Left ventricle myocardium superior (tissue), 1 donor: ENCODE data around the gene BID. TPM values are rescaled to one million over a fixed set of nuclear protein-coding genes. Genes with fewer than 3 reads are reported as not detected.
A peak's percentile ranks its signal among the peaks of the same experiment; 100 is the strongest.

Experiments
- ATAC-seq: fragments of 200-7000 bp; cut with Tn5 transposase; one replicate; pipeline ENCODE4 v1.9.1; 2020; ENCODE audit warnings: mild to moderate bottlenecking, moderate library complexity
- DNase-seq: peaks from one replicate; pipeline ENCODE4 v3.0.0-alpha.2; 2020
- intact Hi-C: fragments of 100-400 bp; cut with micrococcal nuclease; formaldehyde crosslinking; loops from one replicate; pipeline ENCODE4 v1.11.0; 2022
- total RNA-seq: library from RNA; stranded (reverse); fragmentation: NEBNext Ultra II Directional; extraction: Animal tissue kit (Norgen Biotek cat#: 25700); gene quantifications from one replicate; pipeline ENCODE4 v1.2.1, GENCODE V29; 2021
- donor health status: DM: no; HTN: yes; CAD: no; lungs with severe emphysema.

BID gene
- total RNA-seq, 1 donor from 2014 or later: 25.4 TPM

DNA sequence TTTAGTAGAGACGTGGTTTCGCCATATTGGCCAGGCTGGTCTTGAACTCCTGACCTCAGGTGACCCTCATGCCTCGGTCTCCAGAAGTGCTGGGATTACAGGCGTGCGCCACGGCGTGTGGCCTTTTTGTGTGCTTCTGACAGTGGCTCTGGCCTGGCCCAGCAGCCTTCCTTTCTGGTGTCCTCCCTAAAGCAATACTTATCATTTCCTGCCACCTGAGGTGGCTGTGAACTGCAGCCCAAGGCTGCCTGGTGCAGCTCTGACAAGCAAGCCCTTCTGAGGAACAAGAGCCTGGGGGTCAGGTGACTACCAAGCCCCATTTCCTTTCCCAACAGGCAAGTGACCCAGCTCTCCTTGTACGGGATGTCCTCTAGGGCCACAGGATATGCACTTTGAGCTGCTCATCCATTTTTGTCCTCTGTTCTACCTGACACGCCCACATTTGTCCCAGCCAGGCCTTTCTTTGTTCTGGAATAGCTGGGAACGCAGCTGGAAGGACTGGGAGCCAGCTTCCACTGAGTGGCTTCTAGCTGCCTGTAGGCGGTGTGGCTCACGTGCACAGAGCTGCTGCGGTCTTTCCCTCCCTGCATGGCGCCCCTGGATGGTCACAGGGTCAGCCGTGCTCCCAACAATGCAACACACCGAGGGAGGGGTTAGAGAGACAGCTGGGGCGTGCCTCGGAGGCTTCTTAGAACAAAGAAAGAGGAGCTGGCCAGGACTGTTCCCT is 12.3 kb upstream of the BID start:
- ATAC-seq (peak; percentile 83), DNase-seq (peak; percentile 87)
- intact Hi-C loops: no loop called here

GRCh38 chr22:17785185-17786184 is 11.2 kb upstream of the BID start:
- intact Hi-C loops: no loop called here
- ATAC-seq (peak; percentile 32), DNase-seq (peak; percentile 78)

DNA sequence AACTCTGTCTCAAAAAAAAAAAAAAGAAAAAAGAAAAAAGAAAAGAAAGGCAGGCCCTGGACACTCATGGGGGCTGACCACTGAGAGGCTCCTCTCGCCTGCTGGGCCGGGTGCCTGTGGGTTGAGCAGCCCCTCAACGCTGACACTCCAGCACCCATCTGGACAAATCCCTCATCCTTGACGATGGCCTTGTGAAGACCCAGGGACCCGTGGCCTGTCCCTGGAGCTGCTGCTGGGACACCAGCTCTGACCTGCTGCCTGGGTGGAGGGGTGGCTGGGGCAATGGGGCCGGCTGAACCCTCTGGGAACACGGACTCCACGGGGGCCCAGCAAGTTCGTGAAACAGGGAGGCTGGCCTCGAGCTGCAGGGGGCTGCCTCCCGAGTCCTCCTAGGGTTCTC is 10.5 kb upstream of the BID start:
- no peak for DNase-seq
- no peak for ATAC-seq
- intact Hi-C loops: no loop called here

- ATAC-seq (no peak), DNase-seq (peak; percentile 25)
- intact Hi-C loops: no loop called here
Measured at GRCh38 chr22:17783773-17784480, 9.7 kb upstream of the BID start.

DNA sequence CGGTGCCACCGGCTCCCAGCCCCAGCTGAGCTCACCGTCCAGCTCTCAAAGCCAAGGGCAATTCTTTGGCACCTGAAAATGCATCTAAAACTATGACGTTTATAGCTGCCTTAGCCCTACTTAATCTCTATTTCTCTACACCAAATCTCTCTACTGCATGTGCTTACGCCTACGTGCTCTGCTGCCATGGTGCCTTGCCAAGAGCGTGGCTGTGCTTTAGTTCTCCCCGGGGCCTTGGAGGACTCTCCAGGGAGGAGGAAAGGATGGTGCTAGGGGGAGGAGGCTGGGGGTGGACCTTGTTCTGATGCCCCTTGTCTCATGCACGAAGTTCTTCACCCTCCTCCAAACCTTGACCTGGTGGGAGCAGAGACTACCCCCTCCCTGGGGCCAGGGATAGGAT is 9.0 kb upstream of the BID start:
- ATAC-seq (no peak), DNase-seq (peak; percentile 27)
- intact Hi-C loops: no loop called here

- intact Hi-C loops: no loop called here
- no peak for DNase-seq
- no peak for ATAC-seq
Measured at GRCh38 chr22:17782621-17783020, 8.4 kb upstream of the BID start.

DNA sequence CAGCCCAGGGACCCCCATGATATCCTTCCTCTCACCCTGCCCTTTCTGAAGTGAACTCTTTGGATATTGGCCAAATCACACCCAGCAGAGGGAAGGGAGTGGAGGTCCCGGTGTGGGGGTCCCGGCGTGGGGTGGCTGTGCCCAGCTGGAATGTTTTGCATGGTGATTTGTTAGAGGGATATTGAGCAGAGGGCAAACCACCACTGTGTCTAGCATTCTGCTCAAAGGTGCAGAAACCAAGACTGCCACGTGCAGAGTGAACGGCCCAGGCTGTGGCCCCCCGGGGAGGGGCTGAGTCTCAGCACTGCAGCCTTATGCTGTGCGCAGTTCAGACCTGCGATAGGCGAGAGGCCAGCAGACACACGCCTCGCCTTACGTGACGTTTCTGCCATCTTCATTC is 7.9 kb upstream of the BID start:
- intact Hi-C loops: no loop called here
- no peak for DNase-seq

DNA sequence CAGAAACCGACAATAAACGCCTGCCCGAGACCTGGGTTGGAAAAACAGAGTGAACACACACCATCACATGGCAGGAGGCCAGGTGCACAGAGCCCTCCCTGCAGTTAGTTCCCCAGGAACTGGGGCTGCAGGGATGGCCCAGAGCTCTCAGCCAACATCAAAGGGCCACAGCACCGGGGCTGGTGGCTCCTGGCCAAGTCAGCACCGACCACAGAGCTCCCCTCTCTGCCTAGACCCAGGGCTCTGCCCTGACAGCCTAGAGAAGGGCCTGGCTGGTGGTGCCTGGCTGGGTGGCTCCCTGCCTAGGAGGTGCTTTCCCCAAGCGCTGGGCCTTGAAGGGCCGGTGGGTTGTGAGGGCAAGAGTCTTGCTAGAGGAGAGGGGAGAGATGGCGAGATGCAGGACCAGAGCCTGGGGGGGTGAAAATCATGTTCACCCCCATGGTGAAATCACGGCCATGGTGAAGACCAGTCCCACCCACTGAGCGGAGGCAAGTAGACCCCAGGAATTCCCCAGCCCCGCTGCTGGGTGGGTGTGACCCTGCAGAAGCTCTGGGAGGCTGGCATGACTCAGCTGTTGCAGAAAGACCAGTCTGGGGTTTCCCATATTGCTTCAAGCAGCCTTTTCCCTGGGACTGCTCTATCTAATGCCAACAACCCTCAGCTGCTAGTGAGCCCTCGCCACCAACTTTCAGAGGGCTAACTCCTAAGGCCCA is 7.2 kb upstream of the BID start:
- ATAC-seq (no peak), DNase-seq (no peak)
- intact Hi-C loops: no loop called here

More for the DNA sequence above, 7.9 kb upstream of the BID start:
- ATAC-seq: no peak

- DNase-seq (peak; percentile 21), ATAC-seq (no peak)
- intact Hi-C loops: no loop called here
Measured at GRCh38 chr22:17780741-17781318, 6.6 kb upstream of the BID start.

GRCh38 chr22:17780116-17780740 is 6.0 kb upstream of the BID start:
- intact Hi-C loops: no loop called here
- ATAC-seq (no peak), DNase-seq (peak; percentile 21)

GRCh38 chr22:17779286-17780115 is 5.2 kb upstream of the BID start:
- intact Hi-C loops: no loop called here
- ATAC-seq: no peak
- DNase-seq: peak; percentile 22

GRCh38 chr22:17778412-17778976 is 4.2 kb upstream of the BID start:
- no peak for ATAC-seq
- DNase-seq: no peak
- intact Hi-C loops: no loop called here

GRCh38 chr22:17777717-17778044 is 3.4 kb upstream of the BID start:
- ATAC-seq (no peak), DNase-seq (no peak)
- intact Hi-C loops: no loop called here

GRCh38 chr22:17777005-17777716 is 2.9 kb upstream of the BID start:
- ATAC-seq: no peak
- no peak for DNase-seq
- intact Hi-C loops: no loop called here

DNA sequence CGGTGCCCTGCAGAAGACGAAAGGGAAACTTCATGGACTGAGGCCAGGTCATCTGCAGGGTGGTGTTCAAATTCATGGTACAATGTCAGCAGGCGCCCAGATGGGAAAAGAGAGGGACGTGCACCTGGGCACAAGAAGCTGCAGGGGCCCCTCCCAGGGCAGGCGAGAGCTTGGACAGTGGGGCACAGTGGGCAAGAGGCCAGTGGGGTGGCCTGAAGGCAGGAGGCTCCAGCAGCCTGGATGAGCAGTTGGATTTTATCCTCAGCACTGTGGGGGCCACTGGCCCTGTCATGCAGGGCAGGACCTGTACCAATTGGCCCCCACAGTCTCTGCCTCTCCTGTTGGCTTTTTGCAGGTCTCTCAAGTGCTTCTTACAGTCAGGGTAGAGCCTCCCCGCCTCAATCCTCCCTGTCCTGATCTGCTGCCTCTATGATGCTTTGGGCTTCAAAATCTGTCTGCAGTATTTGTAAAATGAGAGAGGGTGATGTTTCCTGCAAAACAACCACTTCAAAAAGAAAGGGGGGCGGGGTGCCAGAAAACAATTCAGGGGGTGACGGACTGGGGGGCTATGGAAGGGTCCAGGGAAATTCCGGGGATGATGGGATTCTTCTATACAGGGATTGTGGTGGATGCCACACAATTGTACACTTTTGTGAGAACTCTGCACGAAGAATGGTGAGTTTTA is 1.7 kb upstream of the BID start:
- no peak for ATAC-seq
- intact Hi-C loops: no loop called here
- no peak for DNase-seq
